Fibroblast of skin of abdomen (primary cell): Measurements from ENCODE around the gene SLC4A4.

Experiments
- DNase-seq: peaks from one replicate; pipeline ENCODE4 v3.0.0-alpha.2; 2013

Gene SLC4A4

DNA sequence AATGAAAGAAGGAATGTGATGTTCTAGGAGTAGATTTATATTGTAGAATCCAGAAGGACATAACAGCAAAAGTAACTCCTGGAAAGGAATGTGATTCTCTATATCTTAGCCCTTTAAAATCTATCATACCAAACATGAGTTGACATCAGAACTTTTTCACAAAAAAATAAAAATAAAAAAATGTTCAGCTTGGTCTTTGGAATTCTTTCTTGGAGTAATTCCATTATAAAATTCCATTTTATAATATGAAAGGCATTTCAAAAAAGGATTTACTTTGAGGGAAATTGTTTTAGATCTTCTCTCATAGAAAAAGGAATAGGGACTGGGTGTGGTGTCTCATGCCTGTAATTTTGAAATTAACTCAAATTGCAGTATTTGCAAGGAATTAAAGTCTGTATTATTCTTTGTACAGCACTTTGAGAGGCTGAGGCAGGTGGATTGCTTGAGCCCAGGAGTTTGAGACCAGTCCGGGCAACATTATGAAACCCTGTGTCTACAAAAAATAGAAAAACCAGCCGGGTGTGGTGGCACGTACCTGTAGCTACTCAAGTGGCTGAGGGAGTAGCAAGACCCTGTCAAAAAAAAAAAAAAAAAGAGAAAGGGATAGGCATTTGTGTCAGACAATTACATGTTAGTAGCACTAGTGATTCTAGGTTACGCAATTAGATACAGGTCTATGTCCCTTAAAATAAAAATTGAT, 134.9 kb downstream of the SLC4A4 start:
- peak; percentile 22 for DNase-seq

DNA sequence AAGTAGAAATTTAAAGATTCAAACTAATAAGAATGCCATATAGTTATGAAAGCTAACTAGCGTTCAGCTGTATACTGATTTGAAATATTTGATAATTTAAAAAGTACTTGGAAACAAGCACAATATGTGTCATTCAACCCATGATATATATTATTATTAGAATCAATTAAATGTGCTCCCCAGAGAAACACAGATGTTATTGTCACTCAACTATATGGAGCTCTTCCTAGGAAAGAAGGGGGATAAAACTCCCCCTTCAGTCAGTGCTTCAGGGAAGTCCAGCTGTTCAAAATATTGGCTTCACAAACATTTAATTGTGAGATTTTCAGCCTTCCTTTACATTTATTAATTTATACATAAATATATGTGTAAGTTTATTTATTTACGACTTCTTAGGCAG, 135.9 kb downstream of the SLC4A4 start:
- no peak for DNase-seq

- DNase-seq, result no peak
These were observed 137.4 kb downstream of the SLC4A4 start for GRCh38 chr4:71476240-71476639.

GRCh38 chr4:71486550-71487343, 147.9 kb downstream of the SLC4A4 start:
- DNase-seq, result no peak

GRCh38 chr4:71487344-71487920, 148.6 kb downstream of the SLC4A4 start:
- no peak for DNase-seq

DNA sequence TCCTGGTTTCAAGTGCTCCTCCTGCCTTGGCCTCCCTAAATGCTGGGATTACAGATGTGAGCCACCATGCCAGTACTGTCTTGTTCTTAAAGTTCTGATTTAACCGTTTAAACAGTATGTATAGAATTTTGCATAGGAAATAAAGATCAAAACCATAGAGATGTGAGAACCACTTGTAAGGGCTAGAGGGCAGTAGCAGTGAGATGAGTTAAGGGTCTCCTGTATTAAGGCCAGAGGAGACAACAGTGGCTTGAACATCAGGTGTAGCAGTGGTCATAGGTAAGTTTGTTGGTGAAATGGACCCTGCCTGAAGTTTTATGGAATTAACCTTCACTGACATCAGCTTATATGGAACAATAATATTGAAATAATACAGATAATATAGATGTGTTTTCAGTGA, 155.7 kb downstream of the SLC4A4 start:
- DNase-seq, result no peak

DNA sequence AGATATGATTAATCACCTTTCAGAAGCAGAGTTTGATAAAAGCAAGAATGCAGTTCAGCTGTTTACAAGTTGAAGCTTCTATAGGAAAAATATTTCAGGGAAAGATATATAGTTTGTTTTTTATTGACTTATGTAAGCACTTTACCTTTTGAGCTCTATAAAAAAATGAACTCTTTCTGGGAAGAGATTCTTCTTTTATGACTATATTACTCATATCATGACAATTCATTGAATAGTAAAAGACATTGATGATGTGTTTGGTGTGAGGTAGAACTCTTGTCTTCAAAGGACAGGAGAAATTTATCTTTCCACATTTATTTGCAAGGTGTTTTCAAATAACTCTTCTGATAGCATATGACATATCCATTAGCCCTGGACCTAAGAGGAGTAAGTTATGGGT, 156.6 kb downstream of the SLC4A4 start:
- DNase-seq, result no peak

- DNase-seq, result no peak
These were observed 158.3 kb downstream of the SLC4A4 start for GRCh38 chr4:71497078-71497477.

DNA sequence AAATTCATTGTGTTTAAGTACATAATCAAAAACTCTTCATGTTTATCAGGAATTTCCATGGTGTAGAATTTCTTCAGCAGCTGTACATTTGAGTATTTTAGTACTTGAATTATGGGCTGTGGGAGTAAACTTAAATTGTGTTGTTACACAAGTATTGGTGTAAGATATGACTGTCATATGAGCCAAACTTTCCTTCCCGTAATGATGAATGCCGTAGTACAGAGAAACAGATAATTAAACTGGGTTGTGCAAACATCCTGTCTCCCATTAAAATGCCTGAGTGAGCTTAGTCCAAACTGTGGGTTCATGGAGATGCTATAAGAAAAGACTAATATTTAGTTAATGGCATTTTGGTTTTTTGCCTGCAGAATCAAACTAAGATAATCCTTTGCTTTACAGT, 159.2 kb downstream of the SLC4A4 start:
- peak; percentile 41 for DNase-seq

DNA sequence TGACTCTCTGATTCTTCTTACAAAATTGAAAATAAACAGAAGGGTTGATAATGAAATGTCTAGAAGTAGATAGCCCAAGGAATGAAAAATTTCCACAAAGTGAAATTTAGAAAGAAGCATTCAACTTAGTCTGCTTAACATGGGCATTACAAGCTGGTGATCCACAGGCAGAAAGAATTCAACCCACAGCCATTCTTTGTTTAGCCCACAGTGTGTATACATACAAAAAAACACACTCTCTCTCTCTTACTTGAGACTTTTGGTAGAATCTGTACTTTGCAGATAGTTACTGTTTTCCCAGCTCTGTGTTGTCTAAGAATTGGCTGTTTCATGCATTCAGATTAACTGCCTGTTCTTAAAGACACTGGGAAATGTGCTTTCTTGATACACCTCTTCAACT, 159.8 kb downstream of the SLC4A4 start:
- no peak for DNase-seq

DNA sequence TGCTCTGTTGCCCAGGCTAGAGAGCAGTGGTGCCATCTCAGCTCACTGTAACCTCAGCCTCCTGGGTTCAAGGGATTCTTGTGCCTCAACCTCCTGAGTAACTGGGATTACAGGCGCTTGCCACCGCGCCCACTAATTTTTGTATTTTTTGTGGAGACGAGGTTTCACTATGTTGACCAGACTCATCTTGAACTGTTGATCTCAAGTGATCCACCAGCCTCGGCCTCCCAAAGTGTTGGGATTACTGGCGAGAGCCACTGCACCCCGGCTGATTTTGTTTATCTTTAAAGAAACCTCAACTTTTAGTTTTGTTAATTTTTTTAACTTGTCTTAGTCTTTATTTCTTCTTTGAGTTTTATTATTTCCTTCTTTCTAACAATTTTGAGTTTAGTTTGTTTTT, 163.2 kb downstream of the SLC4A4 start:
- DNase-seq, result no peak

GRCh38 chr4:71518283-71518989, 179.6 kb downstream of the SLC4A4 start:
- DNase-seq, result no peak

DNA sequence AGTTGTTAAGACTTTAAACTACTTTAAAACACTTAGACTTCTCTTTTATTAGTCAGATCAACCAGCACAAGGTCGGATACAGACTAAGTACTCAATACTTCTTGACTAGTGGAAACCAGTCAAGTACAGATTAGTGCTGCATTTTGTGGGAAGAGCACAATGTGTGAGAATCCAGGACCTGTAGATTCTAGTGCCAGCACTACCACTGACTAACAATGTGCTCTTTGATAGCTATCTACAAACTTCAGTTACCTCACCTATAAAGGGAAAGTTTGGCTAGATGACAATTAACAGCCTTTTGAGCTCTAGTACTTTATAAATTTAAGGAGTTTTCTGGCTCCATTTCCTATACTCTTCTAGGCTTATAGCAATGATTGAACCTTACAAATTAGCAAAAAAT, 181.5 kb downstream of the SLC4A4 start:
- DNase-seq, result no peak

DNA sequence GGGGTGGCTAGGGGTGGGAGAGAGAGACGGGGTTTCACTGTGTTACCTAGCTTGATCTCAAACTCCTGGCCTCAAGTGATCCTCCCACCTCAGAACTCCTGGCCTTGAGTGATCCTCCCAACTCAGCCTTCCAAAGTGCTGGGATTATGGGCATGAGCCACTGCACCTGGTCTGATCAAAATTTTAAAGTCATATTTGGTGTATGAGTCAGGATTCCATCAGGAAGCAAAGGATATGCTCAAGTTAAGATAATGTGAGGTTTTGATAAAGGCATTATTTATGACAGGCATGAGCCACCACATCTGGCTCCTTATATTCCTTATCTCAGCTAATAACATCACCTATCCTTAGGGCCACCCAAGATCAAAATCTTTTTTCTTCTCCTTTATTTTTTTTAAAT, 182.0 kb downstream of the SLC4A4 start:
- DNase-seq, result no peak

DNA sequence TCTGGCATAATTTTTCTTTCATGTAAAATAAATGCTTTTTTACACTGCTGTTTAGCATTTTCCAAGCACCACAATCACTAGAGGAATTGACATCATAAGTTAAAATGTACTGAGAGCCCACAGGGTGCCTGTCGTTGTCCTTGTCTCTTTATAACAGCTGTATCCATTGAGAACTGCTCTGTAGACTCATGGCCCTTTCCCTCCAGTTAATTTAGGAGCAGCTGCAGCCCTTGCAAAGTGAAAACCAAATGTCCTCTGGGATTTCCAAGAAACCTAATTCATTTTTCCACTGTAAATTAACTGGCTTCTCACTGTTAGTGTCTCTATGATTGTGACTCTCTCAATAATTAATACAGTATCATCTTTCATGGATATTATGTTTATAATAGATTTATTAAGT, 185.9 kb downstream of the SLC4A4 start:
- no peak for DNase-seq

DNA sequence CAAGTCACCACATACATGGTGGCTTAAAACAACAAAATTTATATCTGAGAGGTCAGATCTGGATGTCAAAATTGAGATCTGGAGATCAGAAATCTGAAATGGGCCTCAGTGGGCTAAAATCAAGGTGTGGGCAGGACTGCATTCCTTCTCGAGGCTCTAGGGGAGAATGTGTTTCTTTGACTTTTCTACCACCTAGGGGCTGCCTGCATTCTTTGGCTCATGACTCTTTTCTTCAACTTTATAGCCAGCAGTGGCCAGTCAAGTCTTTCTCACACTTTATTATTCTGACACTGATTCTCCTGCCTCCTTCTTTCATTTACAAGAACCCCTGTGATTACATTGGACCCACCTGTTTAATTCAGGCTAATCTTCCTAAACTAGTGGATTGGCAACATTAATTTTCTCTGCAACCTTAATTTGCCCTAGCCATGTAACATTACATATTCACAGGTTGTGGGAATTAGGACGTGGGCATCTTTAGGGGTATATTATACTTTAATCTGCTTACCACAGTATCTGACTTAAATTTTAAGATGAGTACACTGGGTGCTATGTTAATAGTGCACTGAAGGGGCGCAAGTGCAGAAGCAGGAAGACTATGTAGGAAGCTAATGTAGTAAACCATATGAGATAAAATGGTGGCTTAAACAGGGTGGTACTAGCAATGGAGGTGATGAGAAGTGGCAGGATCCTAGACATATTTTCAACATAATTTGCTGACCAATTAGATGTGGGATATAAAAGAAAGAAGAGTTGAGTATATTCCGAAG, 188.0 kb downstream of the SLC4A4 start:
- peak; percentile 3 for DNase-seq

- no peak for DNase-seq
These were observed 193.6 kb downstream of the SLC4A4 start for GRCh38 chr4:71532407-71532806.

DNA sequence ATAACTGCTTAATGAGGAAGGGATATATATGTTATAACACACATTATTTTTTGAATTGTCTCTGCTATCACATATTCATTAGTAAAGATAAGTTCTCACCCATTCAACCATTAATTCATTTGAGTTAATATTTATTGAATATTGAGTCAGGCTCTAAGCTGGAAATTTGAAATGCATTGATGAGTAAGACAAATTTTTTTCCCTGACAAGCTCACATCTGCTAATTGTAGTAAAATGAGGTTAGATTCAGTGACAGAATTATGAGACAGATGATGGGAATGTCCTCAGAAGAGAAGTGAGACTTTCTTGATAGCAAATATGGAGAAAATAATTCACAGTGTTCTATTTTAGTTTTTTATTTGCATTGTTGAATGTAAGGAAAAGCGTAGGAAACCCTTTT, 194.3 kb downstream of the SLC4A4 start:
- DNase-seq, result peak; percentile 13

GRCh38 chr4:71537551-71538065, 198.8 kb downstream of the SLC4A4 start:
- no peak for DNase-seq

DNA sequence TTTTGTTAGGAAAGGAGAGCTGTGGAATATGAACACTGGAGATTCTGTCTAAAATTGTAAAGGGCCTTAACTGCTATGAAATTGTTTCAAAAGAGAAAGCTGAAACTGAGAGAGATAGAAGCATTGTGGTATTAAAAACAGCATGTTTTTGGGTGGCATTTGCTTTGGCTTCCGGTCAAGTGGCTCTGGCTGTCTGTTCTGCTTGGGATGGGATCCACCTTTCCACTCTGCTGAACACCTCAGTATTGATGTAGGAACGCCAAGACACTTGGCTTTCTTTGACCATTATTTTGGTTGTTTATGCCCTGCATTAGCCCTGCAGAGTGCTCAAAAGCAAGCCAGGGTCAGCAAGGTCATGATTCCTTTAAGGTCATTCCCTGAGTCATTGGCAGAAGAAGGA, 199.7 kb downstream of the SLC4A4 start:
- no peak for DNase-seq

GRCh38 chr4:71540749-71541269, 202.0 kb downstream of the SLC4A4 start:
- no peak for DNase-seq

DNA sequence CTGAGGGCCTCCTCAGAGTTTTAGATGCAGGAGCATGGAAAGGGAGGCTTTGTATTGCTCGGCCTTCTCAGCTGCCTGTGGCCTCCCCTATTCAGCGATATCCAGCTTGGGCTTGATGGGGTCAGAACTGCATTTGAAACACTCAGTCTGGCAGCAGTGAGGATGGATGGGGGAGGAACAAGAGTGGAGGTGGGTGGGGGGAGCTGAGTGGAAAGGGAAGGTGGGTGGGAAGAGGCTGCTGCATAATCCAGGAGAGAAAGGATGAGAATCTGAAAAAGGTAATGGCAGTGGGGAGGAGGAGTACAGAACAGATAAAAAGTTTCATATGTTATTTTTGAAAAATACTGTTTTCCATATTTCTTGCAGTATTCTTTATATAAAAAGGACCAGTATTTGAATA, 202.7 kb downstream of the SLC4A4 start:
- DNase-seq, result no peak
